ENCODE data around the gene RARS2. TPM values are rescaled to one million over a fixed set of nuclear protein-coding genes. Genes with fewer than 3 reads are reported as not detected.
A peak's percentile ranks its signal among the peaks of the same experiment; 100 is the strongest.

RARS2 gene
- total RNA-seq, 2 experiments from 2014 or later = 17.4 to 20.4 TPM

GRCh38 chr6:87529221-87529620 is 60.6 kb downstream of the RARS2 start:
- Mint-ChIP-seq H3K4me3 (no peak overlapping the region), H3K9me3 (no peaks in the 10 kb centered on the region), H3K27ac (peak overlapping the region; percentile 60), H3K36me3 (ENCODE audit: low read depth) (peaks cover 33% of the 10 kb centered on the region), H3K27me3 (no peaks in the 10 kb centered on the region), H3K4me1 (ENCODE audit: low read depth) (peaks cover 5% of the 10 kb centered on the region)
- intact Hi-C loops (cut with micrococcal nuclease) = no loop called here
- ATAC-seq = no peak
- no peak for DNase-seq
- POLR2A ChIA-PET = no interaction called here
- CTCF ChIA-PET = no interaction called here
- no peak for TF ChIP-seq CTCF (IDR thresholded peaks at IDR 0.05)

- H3K4me1 Mint-ChIP-seq (ENCODE audit: low read depth) = peaks cover 2% of the 10 kb centered on the region
- ChIA-PET POLR2A (no interaction called here), CTCF (interaction anchor here (1.2 kb wide), 1 partner anchor 29 kb away, joined by 3 read pairs; no protein-coding TSS in a partner anchor)
- no peak overlapping the region for H3K4me3 Mint-ChIP-seq
- H3K36me3 Mint-ChIP-seq (ENCODE audit: low read depth) = peaks cover 34% of the 10 kb centered on the region
- H3K9me3 Mint-ChIP-seq = no peaks in the 10 kb centered on the region
- intact Hi-C loops (cut with micrococcal nuclease) = no loop called here
- no peaks in the 10 kb centered on the region for H3K27me3 Mint-ChIP-seq
- no peak overlapping the region for H3K27ac Mint-ChIP-seq
- no peak for ATAC-seq
- no peak for TF ChIP-seq CTCF (IDR thresholded peaks at IDR 0.05)
- no peak for DNase-seq
Measured at GRCh38 chr6:87522686-87523085, 67.1 kb downstream of the RARS2 start.

GRCh38 chr6:87518453-87518852 is 71.3 kb downstream of the RARS2 start:
- POLR2A ChIA-PET = no interaction called here
- no peaks in the 10 kb centered on the region for H3K9me3 Mint-ChIP-seq
- DNase-seq = no peak
- no peak for TF ChIP-seq CTCF (IDR thresholded peaks at IDR 0.05)
- H3K36me3 Mint-ChIP-seq (ENCODE audit: low read depth) = peaks cover 27% of the 10 kb centered on the region
- H3K4me3 Mint-ChIP-seq = no peak overlapping the region
- CTCF ChIA-PET = no interaction called here
- H3K4me1 Mint-ChIP-seq (ENCODE audit: low read depth) = peaks cover 4% of the 10 kb centered on the region
- intact Hi-C loops (cut with micrococcal nuclease) = no loop called here
- H3K27me3 Mint-ChIP-seq = no peaks in the 10 kb centered on the region
- H3K27ac Mint-ChIP-seq = no peak overlapping the region
- ATAC-seq = no peak

- peak overlapping the region; percentile 75 for H3K27ac Mint-ChIP-seq
- H3K9me3 Mint-ChIP-seq = no peaks in the 10 kb centered on the region
- CTCF ChIA-PET = no interaction called here
- no peaks in the 10 kb centered on the region for H3K27me3 Mint-ChIP-seq
- H3K4me1 Mint-ChIP-seq (ENCODE audit: low read depth) = peaks cover 4% of the 10 kb centered on the region
- POLR2A ChIA-PET = interaction anchor here (1.1 kb wide), 1 partner anchor 10 kb away, joined by 3 read pairs; no protein-coding TSS in a partner anchor
- intact Hi-C loops (cut with micrococcal nuclease) = no loop called here
- ATAC-seq (no peak), DNase-seq (no peak)
- H3K4me3 Mint-ChIP-seq = no peak overlapping the region
- peaks cover 25% of the 10 kb centered on the region for H3K36me3 Mint-ChIP-seq (ENCODE audit: low read depth)
- TF ChIP-seq CTCF (IDR thresholded peaks at IDR 0.05) = no peak
Measured at GRCh38 chr6:87514831-87515230, 75.0 kb downstream of the RARS2 start.

- POLR2A ChIA-PET = interaction anchor here (0.6 kb wide), 1 partner anchor 1402 kb away, joined by 3 read pairs; no protein-coding TSS in a partner anchor
- TF ChIP-seq CTCF (IDR thresholded peaks at IDR 0.05) = no peak
- no peaks in the 10 kb centered on the region for H3K4me1 Mint-ChIP-seq (ENCODE audit: low read depth)
- ATAC-seq (no peak), DNase-seq (no peak)
- intact Hi-C loops (cut with micrococcal nuclease) = no loop called here
- H3K9me3 Mint-ChIP-seq = no peaks in the 10 kb centered on the region
- H3K4me3 Mint-ChIP-seq = no peak overlapping the region
- H3K36me3 Mint-ChIP-seq (ENCODE audit: low read depth) = peaks cover 6% of the 10 kb centered on the region
- H3K27me3 Mint-ChIP-seq = no peaks in the 10 kb centered on the region
- CTCF ChIA-PET = interaction anchor here (1.6 kb wide), 1 partner anchor 15 kb away, joined by 3 read pairs; no protein-coding TSS in a partner anchor
- H3K27ac Mint-ChIP-seq = peak overlapping the region; percentile 67
Measured at GRCh38 chr6:87504441-87504840, 85.3 kb downstream of the RARS2 start.
